HUDEP-2 (cell line): Measurements from ENCODE around the gene MAPRE2.

ENCODE experiments used
- DNase-seq, 76 experiments: peaks; one replicate each; lab custom pipeline; 2025; ENCODE audit not compliant: unreplicated experiment in 76 of 76; lab: John Stamatoyannopoulos, UW

The MAPRE2 gene

DNA sequence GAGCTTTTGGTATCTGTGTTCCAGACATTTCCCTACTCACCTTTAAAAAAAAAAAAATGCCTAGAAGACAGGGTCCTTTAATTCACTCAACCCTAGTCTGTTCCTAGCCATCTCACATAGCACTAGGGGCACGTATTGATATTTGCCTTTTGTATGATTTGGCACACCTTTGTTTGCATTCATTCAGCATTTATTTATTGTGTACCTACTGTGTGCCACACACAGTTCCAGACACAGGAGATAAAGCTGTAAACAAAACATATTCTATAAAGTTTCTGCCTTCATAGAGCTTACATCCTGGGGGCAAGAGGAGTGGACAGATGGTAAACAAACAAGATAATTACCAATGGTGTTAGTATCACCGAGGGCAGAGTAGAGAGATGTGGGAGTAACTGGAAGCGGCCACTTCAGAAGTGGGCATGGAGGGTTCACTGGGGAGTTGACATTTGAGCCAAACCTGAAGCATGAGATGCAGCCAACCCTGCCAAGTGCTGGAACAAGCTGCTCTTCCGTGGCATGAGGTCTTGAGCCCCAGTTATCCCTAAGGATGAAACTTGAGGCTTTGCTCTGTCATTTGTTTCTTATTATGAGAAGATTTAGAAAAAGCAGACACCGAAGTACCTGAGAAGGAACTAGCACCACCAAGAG, 18.2 kb downstream of the MAPRE2 start:
- no peak for DNase-seq

DNA sequence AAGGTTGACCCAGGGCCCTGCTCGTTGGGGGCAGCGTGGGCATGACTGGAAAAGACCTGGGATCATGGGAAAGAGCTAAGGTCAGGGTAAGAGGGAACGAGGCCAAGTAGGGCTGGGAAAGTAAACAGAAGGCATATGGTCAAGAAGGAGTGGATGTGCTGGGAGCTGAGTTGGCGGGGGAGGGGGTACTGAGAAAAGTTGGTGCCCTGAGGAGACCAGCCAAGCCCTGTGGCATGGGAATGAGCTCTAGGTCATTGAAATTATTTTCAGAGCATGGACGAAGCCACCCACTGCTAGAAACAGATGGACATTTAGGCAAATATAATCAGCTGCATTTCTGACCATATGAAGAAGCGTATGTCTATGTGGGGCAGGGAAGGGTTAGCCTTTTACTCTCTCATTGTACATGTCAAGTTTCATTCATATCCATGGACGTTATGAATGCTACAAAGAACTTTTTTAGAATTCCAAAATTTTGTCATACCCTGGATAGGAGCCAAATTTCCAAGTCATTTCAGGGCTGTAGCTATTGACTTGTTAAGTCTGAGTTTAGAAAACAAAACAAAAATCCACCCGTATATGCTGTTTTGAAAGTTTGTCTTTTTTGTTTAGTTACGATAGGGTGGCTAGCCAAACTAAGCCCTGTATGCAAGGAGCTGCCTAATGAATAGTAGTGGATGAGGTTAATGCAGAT, 19.1 kb downstream of the MAPRE2 start:
- no peak for DNase-seq

DNA sequence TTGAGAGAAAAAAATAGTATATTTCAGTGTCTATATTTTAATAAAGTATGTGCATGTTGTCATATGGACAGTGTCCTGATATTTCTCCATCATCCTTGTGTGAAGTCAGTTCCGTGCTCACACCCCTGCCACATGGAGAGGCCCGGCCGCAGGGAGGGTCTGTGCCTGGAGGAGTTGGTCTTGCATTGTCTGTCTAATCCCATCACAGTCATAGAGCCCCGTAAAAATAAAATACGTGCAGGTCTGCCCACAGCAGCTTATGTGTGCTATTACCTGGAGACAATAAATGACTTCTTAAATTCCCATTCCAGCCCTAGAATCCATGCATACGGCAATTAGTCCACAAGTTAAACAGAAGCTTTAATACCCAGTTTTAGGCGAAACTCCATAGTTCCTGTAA, 20.1 kb downstream of the MAPRE2 start:
- no peak for DNase-seq

DNA sequence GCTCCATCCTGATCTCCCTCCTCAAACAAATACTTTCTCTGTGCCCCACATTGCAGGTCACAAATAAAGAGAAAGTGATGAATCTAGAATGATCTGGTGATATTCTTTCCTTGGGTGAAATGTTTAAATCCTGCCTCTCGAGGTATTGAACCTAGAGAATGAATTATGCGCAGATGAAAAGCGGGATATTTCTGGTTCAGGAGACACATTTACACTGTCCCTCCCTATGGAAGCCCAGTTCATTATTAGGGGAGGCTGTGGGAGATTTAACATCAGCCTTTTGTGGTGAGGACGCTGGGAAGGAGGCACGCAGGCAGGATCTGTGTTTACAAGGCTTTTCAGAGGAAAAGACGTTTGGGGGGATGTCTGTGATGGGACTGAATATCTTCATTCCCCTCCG, 20.6 kb downstream of the MAPRE2 start:
- DNase-seq, result no peak

DNA sequence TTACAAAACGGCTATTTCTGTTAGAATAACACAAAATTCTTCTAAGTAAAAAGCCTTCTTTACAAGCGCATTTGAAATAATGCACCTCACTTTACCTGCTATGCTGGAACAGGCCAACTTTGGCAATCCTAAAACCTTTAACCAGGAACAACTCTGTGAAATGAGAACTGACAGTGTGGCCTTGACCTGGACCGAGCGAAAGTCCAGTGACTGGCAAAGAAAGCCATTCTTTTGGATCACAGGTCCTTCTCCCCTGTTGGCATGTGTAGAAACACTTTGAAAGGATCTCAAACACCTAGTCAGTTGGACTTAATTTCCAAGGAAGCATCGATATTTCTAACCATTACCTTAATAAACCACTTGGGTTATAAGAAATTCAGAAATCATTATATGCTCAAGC, 21.2 kb downstream of the MAPRE2 start:
- no peak for DNase-seq

DNA sequence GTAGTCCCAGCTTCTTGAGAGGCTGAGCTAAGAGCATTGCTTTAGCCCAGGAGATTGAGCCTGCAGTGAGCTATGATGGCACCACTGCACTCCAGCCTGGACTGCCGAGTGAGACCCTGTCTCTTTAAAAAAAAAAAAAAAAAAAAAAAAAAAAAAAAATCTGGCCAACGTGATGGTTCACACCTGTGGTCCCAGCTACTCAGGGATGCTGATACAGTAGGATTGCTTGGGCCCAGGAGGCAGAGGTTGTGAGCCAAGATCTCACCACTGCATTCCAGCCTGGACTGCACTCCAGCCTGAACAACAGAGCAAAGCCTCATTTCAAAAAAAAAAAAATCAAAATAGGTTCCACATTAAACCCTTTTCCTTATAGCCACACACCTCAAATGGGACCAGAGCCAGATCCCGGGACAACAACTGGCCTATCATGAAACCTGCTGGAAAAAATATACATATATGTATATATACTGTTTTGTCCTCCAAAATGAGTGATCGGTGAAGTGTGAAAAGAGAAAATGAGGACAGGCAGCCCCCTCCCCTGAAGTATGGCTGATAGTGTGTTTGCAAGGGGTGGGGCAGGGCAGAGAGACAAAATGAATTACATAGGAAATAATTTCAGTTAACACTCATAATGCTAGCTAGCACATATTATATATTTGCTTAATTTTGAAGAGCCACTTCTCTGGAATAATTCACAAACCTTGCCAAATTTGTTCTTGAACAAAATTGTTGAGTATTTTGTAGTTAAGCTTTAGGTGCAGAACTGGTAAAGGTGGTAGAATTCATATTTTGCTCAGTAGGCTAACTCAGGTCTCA, 22.9 kb downstream of the MAPRE2 start:
- DNase-seq, result no peak

DNA sequence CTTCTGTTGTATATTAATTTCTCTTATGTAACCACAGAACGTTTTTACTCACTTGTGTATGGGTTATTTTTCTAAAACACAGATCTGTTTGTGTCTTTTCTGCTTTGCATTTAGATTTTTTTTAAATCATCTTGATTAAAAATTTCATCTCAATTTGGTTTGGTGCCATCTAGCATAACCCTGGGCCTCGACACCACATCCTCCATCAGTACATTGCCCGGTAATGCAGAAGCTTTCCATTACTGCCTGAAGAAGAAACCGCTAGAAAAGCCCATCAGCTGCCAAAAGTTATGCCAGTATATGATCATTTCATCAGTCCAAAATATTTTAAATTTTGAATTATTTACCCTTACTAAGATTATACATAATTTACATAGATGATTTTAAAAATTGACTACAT, 26.2 kb downstream of the MAPRE2 start:
- no peak for DNase-seq

DNA sequence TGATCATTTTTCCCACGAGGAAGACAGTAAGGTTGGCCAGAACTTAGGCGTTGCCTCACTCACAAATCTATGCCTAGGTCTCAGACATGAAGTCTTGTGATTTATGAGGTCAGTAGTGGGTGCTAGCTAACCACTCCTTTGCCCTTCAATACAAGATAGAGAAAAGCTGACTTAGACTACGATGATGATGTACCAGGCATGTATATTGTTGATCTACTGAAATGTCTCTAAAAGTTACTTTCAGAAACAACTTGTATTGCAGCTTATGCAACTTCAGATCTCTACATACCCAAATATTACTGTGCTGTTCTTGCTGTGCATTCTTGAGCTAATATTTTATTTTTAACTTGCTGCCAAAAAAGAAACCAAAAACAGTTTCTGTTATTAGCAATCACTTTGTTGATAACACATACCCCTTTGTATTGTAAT, 30.6 kb downstream of the MAPRE2 start:
- DNase-seq, result no peak

DNA sequence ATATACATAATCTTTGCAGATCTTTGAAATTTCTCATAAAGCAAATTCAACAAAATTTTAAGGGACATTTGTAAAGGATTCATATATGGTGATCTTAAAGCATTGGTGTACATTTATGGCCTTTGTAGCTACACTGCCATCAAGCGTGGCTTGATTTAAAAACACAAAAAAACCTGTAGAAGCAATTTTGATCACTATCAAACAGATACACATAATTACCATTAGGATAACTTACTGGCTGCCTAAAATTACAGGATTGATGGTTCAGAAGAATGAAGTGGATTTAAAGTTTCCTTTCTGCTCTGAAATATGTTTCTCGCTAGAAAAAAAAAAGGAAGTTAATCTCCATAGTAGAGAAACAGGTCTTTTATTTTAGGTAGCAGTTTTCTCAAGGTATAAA, 31.4 kb downstream of the MAPRE2 start:
- DNase-seq, result no peak

DNA sequence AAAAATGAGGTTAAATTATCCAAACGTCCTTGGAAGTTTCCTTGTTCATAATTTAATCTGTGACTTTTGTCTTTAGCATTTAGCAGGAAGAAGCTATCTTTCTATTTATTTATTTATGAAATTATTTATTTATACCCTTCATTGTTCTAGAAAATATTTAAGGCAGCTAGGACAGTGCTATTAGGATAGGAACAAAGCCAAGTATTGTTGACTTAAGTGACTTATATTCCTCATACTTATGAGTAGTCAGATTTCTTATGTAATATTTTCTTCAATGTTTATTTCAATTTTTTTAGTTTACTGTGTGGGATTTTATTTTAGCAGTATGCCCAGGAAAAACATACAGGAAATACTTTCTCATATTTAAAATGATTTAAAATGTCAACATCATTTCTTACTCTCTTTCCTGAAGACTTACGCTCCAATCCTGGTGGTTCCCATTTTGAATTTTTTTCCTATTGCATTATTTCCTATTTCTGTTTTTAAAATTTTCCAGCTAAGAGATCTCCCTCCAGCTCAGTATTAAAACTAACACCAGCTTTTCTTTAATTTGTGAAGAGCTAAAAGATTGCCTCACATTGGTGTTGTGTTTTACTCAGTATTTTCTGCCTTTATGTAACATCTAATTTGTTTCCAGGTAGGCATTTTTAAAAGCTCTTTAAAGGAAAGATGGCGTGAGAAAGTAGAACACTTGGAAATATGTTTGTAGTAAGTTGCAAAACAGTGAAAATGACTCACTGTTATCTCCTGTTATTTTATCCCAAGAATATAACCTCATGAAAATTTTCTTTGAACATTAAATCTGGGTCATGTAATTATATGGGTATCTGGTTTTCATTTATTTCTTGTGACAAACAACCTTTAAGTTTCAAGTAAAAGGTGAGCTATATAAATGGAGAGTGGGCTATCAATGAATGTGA, 32.2 kb downstream of the MAPRE2 start:
- no peak for DNase-seq

DNA sequence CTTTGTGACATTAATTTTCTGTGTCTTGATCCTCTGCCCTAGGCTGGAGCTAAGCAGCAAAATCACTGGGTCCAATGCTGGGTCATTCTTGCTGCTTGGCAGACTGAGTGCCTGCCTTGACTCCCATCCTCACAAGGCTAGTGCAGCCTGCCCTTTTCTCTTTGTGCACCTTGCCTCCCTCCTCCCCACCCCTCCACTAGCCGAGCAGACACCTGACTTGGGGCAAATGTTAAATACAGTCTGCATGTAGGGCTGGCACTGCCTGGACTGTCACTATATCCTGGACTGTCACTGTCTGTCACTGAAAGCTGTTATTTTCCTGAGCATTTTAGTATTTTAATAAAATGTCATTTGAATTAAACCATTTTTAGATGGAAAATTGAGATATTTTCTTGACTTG, 33.4 kb downstream of the MAPRE2 start:
- DNase-seq, result no peak

DNA sequence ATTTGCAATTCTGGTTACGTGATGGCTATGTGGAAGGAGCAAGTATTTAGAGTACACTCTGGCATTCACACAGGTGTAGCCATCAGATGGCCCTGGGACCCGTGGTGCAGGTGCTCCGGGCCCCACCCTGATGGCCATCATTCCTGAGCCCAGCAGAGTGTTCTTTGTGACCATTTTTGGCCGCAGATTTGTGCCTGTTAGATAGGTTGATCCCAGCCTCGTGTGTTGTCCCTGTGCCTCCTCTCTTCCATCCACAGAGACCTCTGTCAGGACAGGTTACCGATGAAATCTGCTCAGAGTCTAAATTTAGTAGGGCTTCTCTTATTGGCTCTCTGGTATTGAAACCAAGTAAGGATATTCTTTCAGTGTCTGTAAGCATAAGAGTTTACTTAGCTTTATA, 33.9 kb downstream of the MAPRE2 start:
- no peak for DNase-seq

DNA sequence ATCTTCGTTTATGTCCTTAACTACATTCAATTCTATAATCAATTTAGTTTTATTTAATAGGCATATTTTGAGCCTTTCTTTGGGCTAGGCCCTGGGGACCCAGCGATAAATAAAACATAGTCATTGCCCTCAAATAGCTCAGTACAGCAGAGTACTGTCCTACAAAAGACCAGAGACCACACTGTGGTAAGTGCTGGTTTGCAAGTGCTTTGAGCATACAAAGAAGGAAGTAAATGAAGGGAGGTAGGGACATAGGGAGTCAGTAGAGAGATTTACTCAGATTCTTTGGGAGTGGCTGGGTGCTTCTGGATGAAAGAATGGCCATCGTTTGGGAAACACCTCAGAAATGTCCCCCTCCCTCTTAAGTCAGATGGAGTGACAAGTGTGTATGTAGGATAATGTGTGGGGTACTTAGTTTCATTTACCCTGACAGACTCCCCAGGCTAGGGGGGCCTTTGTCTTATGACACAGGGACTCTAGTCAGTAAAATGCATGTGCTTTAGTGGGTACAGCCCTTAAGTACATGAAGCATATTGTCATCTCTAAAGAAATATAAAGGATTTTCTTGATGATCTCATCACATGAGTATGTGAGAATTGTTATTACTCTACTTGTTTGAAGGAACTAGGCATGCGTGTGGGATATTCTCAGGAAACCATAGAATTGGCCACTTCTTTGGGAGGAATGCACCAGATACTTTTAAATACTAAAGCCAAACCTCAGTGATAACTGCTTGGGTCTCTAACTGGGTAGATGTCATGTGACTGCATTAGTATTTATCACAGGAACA, 35.1 kb downstream of the MAPRE2 start:
- no peak for DNase-seq

DNA sequence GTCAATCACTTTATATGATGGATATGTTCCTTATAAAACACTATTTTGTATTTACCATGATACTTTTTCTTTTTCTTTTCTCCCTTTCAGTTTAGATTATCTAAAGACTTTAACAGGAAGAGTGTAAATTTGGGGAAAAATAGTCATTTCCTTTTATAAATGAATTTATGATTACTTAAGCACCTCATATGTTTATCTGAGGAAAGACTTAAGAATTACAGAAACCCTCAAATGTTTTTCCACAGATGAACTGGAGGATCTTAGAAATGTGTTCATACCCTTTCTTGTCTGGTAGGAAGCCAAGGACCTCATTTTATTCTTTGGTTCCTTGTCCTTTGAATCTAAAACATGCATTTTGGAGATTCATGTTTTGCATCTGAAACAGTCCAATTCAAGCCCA, 36.7 kb downstream of the MAPRE2 start:
- no peak for DNase-seq

DNA sequence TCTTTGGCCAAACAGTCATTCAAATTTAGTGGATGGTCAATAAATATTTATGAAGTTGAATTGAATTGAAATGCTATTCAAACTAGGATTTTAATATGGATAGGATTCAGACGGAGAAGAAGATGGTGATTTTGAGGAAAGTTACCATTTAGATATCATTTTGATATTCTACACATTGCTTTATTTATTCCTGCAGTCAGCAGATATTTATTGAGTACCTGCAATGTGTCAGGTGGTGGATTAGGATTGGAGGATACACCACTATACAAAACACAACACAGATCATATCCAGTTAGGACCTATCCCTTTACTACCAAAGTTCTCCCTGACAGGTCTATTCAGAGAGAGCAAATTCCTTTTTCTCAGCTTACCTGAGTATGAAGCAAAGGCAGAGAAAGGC, 38.8 kb downstream of the MAPRE2 start:
- DNase-seq, result no peak

DNA sequence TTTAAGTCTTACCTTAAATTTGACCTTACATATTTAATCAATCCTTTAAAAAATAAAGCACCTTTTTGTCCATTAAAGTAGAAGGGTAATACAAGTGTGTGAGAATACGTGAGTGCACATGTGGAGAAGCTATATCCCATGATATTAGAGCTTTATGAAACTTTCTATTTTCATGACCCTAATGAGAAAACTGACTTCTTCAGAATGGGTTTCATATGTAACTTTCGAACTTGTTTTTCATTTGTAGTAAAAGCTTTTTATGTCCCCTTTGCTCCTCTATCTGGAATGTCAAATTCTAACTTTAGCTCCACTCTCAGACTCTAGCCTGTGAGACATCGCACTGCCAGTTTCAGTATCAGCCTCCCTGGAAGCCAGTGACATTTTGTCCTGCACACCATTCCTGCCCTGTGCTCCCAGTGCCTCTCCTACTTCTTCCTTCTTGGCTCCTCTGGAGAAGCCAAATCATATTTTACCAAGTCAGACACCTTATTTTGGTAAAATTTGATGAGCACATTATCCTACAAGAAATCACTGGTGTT, 42.0 kb downstream of the MAPRE2 start:
- DNase-seq, result no peak

DNA sequence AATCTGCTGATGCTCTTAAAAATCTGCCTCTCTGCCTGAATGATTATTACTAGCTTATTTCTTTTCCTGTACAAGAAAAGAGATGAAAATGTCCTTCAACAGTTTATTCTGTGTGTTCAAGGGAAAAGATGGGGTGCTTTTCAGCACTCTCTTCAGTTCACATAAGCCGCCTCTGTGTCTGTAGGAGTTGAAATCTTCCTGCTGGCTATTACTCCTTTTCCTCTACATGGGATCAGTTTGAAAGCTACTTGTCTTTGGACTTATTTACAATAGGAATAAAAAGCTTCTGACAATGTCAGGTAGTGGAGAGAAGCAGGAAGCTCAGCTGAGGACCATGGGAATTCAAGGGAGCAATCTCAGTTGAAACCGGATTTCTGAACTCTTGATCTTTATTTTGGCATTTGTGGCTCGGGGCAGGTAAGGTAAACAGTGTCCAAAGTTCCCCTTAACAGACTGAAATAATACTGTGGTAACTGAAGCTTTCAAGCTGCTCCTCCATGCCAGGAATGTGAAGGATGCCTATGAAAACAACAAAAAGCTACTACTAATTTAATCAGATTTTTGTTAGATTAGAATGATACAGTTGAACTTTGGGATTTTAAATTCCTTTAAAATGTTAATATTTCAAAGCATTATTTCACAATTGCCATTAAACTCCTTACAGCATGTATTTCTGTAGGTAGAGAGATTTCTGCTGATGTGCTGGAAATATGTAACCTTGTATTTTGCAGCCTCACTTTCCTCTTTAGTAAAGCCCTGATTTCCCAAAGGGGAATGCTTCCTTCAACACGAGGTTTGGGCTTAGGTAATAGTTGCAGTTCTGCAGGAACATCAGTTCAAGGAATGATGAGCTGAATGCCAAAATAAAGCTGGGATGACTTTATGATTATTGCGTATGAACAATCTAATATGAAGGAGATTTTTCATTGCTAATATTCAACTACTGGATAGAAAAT, 43.6 kb downstream of the MAPRE2 start:
- DNase-seq, result no peak
